ENCODE data around the gene CLSTN3. TPM values are rescaled to one million over a fixed set of nuclear protein-coding genes. Genes with fewer than 3 reads are reported as not detected.

CLSTN3 gene
- total and polyA plus RNA-seq, 2 of the 13 experiments (the other 11 are each of a cell fraction or from before 2014, with no cell fraction given) = 26.2 to 94.1 TPM

DNA sequence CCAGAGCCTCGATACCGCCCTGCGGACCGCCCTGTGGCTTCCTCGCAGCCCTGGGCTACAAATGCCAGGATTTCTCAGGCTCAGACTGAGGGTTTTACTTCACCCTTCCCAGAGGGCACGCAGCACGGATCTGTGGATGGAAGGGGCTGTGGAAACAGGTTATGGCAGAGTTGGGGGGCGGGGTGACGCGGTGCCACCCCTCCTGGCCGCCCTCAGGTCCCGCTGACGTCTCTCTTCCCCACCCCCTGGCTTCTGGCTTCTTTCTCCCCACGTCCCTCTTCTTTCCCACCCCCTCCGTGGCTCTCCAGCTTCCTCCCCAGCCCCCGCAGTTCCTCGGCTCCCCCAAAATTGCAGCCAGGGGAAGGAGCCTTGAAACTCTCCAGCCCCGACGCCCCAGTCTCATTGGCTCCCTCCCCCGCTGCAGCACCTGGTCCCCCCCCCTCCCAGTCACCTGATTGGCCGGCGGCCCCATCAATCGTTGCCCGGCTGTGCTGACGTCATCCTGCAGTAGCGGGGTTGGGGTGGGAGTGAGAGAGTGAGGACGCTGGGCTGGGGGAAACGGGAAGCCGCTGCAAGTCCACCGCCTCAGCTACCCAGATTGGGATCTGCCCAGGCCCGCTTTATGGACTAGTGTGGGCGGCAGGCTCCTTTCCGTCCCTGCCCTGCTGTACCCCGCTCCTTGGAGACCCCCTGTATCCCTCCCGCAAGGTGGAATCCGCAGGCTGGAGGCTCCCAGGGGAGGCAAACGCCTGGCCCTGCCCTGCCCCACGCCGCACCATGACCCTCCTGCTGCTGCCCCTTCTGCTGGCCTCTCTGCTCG lies at the start of gene CLSTN3 (continued):
- TF ChIP-seq, protein P1, sequence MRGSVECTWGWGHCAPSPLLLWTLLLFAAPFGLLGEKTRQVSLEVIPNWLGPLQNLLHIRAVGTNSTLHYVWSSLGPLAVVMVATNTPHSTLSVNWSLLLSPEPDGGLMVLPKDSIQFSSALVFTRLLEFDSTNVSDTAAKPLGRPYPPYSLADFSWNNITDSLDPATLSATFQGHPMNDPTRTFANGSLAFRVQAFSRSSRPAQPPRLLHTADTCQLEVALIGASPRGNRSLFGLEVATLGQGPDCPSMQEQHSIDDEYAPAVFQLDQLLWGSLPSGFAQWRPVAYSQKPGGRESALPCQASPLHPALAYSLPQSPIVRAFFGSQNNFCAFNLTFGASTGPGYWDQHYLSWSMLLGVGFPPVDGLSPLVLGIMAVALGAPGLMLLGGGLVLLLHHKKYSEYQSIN (CRISPR knock-in tag; IDR thresholded peaks at IDR 0.05; ENCODE audit: borderline replicate concordance) = no peak
- TF ChIP-seq ZNF446 (CRISPR knock-in tag; IDR thresholded peaks at IDR 0.05) (no peak), PHF21A (CRISPR knock-in tag; IDR thresholded peaks at IDR 0.05) (no peak), ZSCAN20 (CRISPR knock-in tag; IDR thresholded peaks at IDR 0.05; ENCODE audit: borderline replicate concordance) (no peak), NCOA2 (CRISPR knock-in tag; IDR thresholded peaks at IDR 0.05) (no peak), ZMAT3 (CRISPR knock-in tag; conservative IDR thresholded peaks at IDR 0.05) (no peak), MIXL1 (CRISPR knock-in tag; IDR thresholded peaks at IDR 0.05) (no peak), TBP (CRISPR knock-in tag; IDR thresholded peaks at IDR 0.05) (no peak), HOXA7 (CRISPR knock-in tag; IDR thresholded peaks at IDR 0.05) (0 out of 2 replicates have a peak, but pooled peaks have one; percentile 48), ZNF724P (CRISPR knock-in tag; IDR thresholded peaks at IDR 0.05; ENCODE audit: borderline replicate concordance) (no peak)
- TF ChIP-seq, protein P2, sequence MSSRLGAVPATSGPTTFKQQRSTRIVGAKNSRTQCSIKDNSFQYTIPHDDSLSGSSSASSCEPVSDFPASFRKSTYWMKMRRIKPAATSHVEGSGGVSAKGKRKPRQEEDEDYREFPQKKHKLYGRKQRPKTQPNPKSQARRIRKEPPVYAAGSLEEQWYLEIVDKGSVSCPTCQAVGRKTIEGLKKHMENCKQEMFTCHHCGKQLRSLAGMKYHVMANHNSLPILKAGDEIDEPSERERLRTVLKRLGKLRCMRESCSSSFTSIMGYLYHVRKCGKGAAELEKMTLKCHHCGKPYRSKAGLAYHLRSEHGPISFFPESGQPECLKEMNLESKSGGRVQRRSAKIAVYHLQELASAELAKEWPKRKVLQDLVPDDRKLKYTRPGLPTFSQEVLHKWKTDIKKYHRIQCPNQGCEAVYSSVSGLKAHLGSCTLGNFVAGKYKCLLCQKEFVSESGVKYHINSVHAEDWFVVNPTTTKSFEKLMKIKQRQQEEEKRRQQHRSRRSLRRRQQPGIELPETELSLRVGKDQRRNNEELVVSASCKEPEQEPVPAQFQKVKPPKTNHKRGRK (CRISPR knock-in tag; IDR thresholded peaks at IDR 0.05) = no peak
- TF ChIP-seq, protein P3, sequence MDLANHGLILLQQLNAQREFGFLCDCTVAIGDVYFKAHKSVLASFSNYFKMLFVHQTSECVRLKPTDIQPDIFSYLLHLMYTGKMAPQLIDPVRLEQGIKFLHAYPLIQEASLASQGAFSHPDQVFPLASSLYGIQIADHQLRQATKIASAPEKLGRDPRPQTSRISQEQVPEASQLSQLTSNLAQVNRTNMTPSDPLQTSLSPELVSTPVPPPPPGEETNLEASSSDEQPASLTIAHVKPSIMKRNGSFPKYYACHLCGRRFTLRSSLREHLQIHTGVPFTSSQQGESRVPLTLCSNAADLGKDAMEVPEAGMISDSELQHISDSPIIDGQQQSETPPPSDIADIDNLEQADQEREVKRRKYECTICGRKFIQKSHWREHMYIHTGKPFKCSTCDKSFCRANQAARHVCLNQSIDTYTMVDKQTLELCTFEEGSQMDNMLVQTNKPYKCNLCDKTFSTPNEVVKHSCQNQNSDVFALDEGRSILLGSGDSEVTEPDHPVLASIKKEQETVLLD (CRISPR knock-in tag; IDR thresholded peaks at IDR 0.05; ENCODE audit: low read depth) = no peak
- TF ChIP-seq, protein P4, sequence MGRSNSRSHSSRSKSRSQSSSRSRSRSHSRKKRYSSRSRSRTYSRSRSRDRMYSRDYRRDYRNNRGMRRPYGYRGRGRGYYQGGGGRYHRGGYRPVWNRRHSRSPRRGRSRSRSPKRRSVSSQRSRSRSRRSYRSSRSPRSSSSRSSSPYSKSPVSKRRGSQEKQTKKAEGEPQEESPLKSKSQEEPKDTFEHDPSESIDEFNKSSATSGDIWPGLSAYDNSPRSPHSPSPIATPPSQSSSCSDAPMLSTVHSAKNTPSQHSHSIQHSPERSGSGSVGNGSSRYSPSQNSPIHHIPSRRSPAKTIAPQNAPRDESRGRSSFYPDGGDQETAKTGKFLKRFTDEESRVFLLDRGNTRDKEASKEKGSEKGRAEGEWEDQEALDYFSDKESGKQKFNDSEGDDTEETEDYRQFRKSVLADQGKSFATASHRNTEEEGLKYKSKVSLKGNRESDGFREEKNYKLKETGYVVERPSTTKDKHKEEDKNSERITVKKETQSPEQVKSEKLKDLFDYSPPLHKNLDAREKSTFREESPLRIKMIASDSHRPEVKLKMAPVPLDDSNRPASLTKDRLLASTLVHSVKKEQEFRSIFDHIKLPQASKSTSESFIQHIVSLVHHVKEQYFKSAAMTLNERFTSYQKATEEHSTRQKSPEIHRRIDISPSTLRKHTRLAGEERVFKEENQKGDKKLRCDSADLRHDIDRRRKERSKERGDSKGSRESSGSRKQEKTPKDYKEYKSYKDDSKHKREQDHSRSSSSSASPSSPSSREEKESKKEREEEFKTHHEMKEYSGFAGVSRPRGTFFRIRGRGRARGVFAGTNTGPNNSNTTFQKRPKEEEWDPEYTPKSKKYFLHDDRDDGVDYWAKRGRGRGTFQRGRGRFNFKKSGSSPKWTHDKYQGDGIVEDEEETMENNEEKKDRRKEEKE (IDR thresholded peaks at IDR 0.05) = no peak
- TF ChIP-seq, protein P5, sequence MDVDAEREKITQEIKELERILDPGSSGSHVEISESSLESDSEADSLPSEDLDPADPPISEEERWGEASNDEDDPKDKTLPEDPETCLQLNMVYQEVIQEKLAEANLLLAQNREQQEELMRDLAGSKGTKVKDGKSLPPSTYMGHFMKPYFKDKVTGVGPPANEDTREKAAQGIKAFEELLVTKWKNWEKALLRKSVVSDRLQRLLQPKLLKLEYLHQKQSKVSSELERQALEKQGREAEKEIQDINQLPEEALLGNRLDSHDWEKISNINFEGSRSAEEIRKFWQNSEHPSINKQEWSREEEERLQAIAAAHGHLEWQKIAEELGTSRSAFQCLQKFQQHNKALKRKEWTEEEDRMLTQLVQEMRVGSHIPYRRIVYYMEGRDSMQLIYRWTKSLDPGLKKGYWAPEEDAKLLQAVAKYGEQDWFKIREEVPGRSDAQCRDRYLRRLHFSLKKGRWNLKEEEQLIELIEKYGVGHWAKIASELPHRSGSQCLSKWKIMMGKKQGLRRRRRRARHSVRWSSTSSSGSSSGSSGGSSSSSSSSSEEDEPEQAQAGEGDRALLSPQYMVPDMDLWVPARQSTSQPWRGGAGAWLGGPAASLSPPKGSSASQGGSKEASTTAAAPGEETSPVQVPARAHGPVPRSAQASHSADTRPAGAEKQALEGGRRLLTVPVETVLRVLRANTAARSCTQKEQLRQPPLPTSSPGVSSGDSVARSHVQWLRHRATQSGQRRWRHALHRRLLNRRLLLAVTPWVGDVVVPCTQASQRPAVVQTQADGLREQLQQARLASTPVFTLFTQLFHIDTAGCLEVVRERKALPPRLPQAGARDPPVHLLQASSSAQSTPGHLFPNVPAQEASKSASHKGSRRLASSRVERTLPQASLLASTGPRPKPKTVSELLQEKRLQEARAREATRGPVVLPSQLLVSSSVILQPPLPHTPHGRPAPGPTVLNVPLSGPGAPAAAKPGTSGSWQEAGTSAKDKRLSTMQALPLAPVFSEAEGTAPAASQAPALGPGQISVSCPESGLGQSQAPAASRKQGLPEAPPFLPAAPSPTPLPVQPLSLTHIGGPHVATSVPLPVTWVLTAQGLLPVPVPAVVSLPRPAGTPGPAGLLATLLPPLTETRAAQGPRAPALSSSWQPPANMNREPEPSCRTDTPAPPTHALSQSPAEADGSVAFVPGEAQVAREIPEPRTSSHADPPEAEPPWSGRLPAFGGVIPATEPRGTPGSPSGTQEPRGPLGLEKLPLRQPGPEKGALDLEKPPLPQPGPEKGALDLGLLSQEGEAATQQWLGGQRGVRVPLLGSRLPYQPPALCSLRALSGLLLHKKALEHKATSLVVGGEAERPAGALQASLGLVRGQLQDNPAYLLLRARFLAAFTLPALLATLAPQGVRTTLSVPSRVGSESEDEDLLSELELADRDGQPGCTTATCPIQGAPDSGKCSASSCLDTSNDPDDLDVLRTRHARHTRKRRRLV (CRISPR knock-in tag; IDR thresholded peaks at IDR 0.05) = no peak
- TF ChIP-seq, protein P6, sequence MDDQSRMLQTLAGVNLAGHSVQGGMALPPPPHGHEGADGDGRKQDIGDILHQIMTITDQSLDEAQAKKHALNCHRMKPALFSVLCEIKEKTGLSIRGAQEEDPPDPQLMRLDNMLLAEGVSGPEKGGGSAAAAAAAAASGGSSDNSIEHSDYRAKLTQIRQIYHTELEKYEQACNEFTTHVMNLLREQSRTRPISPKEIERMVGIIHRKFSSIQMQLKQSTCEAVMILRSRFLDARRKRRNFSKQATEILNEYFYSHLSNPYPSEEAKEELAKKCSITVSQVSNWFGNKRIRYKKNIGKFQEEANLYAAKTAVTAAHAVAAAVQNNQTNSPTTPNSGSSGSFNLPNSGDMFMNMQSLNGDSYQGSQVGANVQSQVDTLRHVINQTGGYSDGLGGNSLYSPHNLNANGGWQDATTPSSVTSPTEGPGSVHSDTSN (CRISPR knock-in tag; IDR thresholded peaks at IDR 0.05; ENCODE audit: borderline replicate concordance) = no peak

All from HepG2 (cell line).